Lower leg skin (tissue), 4 donors: ENCODE data around the gene ILKAP. TPM values are rescaled to one million over a fixed set of nuclear protein-coding genes. Genes with fewer than 3 reads are reported as not detected.

Source experiments
- DNase-seq, 2 donors: peaks; one replicate each; pipeline ENCODE4 v3.0.0-alpha.2; 2019; ENCODE audit warnings: low spot score in 2 of 2
- H3K4me3 ChIP-seq: fragments of 200-600 bp; sonication (generic); 2 replicates; pipeline ENCODE4 v1.5.1; 2017; ENCODE audit warnings: mild to moderate bottlenecking, low read depth; ENCODE audit not compliant: poor library complexity, severe bottlenecking
- CTCF ChIP-seq, 3 donors: fragments of 450-650 bp; IDR thresholded peaks; one replicate each; pipeline ENCODE4 v1.5.1; 2016; ENCODE audit warnings: antibody characterized with exemption in 3 of 3, mild to moderate bottlenecking in 3 of 3, moderate library complexity in 2 of 3
- POLR2A ChIP-seq, 2 donors: fragments of 450-650 bp; IDR thresholded peaks; one replicate each; pipeline ENCODE4 v1.6.1; 2016 to 2017; ENCODE audit warnings: antibody characterized with exemption in 2 of 2, mild to moderate bottlenecking in 1 of 2, moderate library complexity in 1 of 2
- WGBS, 2 donors: methylation state at CpG; one replicate each; pipeline ENCODE4 v1.1.5; 2018; 5-methylcytosine and 5-hydroxymethylcytosine counted together
- intact Hi-C: fragments of 100-400 bp; cut with DNase I; formaldehyde crosslinking; loops from one replicate; pipeline ENCODE4 v1.15.0; 2023; ENCODE audit warnings: low total_unique reads
- total RNA-seq, 4 donors: library from RNA; depleted of rRNA; stranded (reverse); fragments of >200 nt; gene quantifications; one replicate each; pipeline ENCODE4 v1.1.0, GENCODE V29; 2016

ILKAP gene
- total RNA-seq, 4 donors from 2014 or later, result 22.8 to 73.5 (median 32.1) TPM

GRCh38 chr2:238139196-238140039, 64.1 kb downstream of the ILKAP start:
- intact Hi-C loops, result no loop called here
- no peak for DNase-seq
- H3K4me3 ChIP-seq, result no peak overlapping the region
- 56 to 65% methylated on average over 48 to 54 of the region's 56 CpGs for WGBS, 2 donors
- TF ChIP-seq CTCF (IDR thresholded peaks at IDR 0.05), result no peak
- TF ChIP-seq POLR2A (IDR thresholded peaks at IDR 0.05), result no peak

DNA sequence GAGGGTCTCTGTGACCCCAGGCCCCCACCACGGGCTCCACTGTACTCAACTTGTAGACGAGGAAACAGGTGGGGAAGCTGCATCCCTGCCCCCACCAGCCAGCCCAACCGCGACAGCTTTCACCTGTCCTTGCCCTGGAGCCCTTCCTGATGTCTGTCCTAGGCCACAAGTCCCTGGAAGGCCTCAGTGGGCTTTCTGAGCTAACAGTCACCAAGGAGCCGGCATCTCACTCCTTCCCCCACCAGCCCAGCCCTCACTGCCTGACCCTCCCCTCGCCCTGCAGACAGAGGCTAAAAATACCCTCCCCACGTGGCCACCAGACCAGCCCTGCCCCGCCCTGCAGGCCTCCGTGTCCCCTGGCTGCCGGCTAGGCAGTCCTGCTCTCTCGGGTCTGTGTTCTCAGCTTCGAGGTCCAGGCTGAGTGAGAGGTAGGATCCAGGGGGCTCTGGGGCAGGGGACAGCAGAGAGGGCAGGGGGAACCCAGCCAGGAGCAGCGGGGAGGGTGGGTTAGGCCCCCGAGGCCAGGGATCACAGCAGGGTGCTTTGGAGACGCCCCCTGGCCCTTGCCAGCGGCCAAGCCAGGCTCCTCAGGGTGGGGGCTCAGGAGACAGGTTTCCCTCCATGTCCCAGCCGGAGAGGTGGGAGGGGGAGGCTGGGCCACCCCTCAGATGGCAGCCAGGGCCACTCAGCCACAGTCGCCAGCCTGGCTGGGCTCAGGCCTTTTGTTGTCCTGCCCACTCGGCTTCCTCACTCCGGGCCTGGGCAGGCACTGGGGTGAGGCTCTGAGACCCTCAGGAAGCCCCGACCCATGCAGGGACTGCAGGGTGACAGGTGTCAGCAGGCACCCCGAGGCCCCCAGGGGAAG, 64.9 kb downstream of the ILKAP start, which contains the start of gene KLHL30:
KLHL30 (plus strand) TSS at position 338 of the 865 bp plus-strand sequence. CDS start 2,087 bp downstream, outside the sequence.
- H3K4me3 ChIP-seq, result no peak within 1 kb of the TSS
- 62 to 64% methylated on average over 19 to 21 of the region's 22 CpGs for WGBS, 2 donors
- TF ChIP-seq CTCF (IDR thresholded peaks at IDR 0.05) (no peak), POLR2A (IDR thresholded peaks at IDR 0.05) (no peak)
- intact Hi-C loops, result no loop called here
- no peak for DNase-seq

- TF ChIP-seq CTCF (IDR thresholded peaks at IDR 0.05) (no peak), POLR2A (IDR thresholded peaks at IDR 0.05) (no peak)
- 86 to 94% methylated on average over 13 of the region's 13 CpGs for WGBS, 2 donors
- DNase-seq, result no peak
- H3K4me3 ChIP-seq, result no peak overlapping the region
- intact Hi-C loops, result no loop called here
These were observed 65.6 kb downstream of the ILKAP start for GRCh38 chr2:238137885-238138284.

- WGBS, 2 donors, result 64 to 71% methylated on average over 14 of the region's 14 CpGs
- TF ChIP-seq CTCF (IDR thresholded peaks at IDR 0.05) (no peak), POLR2A (IDR thresholded peaks at IDR 0.05) (no peak)
These were observed 66.5 kb downstream of the ILKAP start for GRCh38 chr2:238136820-238137537.

GRCh38 chr2:238135601-238136150, 67.8 kb downstream of the ILKAP start:
- DNase-seq, result no peak
- TF ChIP-seq POLR2A (IDR thresholded peaks at IDR 0.05), result no peak
- H3K4me3 ChIP-seq, result no peak overlapping the region
- intact Hi-C loops, result no loop called here
- 91 to 93% methylated on average over 15 of the region's 15 CpGs for WGBS, 2 donors

More at GRCh38 chr2:238136820-238137537, 66.5 kb downstream of the ILKAP start:
- H3K4me3 ChIP-seq, result no peak overlapping the region
- no peak for DNase-seq
- intact Hi-C loops, result no loop called here
